Activated T-cell treated with anti-CD3 and anti-CD28 coated beads, Interleukin-2, amount 50 U/mL, for 24 hours (primary cell): ENCODE measurements around the gene NTHL1.
"Not testable (repeated sequence)": the region's sequence is repeated elsewhere in the genome, so short reads cannot be mapped to it uniquely, and the experiment has no call there.

Experiments used
- DNase-seq: peaks from one replicate; pipeline ENCODE4 v3.0.0-alpha.2; 2020
- H3K27ac Mint-ChIP-seq: 2 replicates; pipeline ENCODE4 v1.8.0; 2020; ENCODE audit warnings: mild to moderate bottlenecking, mixed read lengths
- H3K27me3 Mint-ChIP-seq: 2 replicates; pipeline ENCODE4 v1.8.0; 2020; ENCODE audit warnings: mixed read lengths
- H3K36me3 Mint-ChIP-seq: 2 replicates; pipeline ENCODE4 v1.8.0; 2020; ENCODE audit warnings: low read depth, mixed read lengths
- H3K4me1 Mint-ChIP-seq: 2 replicates; pipeline ENCODE4 v1.8.0; 2020; ENCODE audit warnings: low read depth, mixed read lengths
- H3K4me3 Mint-ChIP-seq: 2 replicates; pipeline ENCODE4 v1.8.0; 2020; ENCODE audit warnings: mild to moderate bottlenecking, moderate library complexity, mixed read lengths
- H3K9me3 Mint-ChIP-seq: 2 replicates; pipeline ENCODE4 v1.8.0; 2020; ENCODE audit warnings: mixed read lengths

Gene NTHL1

GRCh38 chr16:2035431-2036199 is 12.0 kb downstream of the NTHL1 start:
- Mint-ChIP-seq H3K4me3 (no peak overlapping the region), H3K36me3 (no peaks in the 10 kb centered on the region), H3K27me3 (no peaks in the 10 kb centered on the region), H3K9me3 (no peaks in the 10 kb centered on the region), H3K27ac (no peak overlapping the region), H3K4me1 (no peaks in the 10 kb centered on the region)
- no peak for DNase-seq

GRCh38 chr16:2034696-2035430 is 12.8 kb downstream of the NTHL1 start:
- H3K4me3 Mint-ChIP-seq, result no peak overlapping the region
- DNase-seq, result no peak
- no peaks in the 10 kb centered on the region for H3K36me3 Mint-ChIP-seq
- H3K4me1 Mint-ChIP-seq, result no peaks in the 10 kb centered on the region
- H3K27me3 Mint-ChIP-seq, result no peaks in the 10 kb centered on the region
- no peak overlapping the region for H3K27ac Mint-ChIP-seq
- H3K9me3 Mint-ChIP-seq, result no peaks in the 10 kb centered on the region

GRCh38 chr16:2033909-2034695 is 13.5 kb downstream of the NTHL1 start:
- not testable (repeated sequence) for H3K27me3 Mint-ChIP-seq, H3K4me3 Mint-ChIP-seq, H3K4me1 Mint-ChIP-seq, H3K36me3 Mint-ChIP-seq, H3K9me3 Mint-ChIP-seq, DNase-seq
- H3K27ac Mint-ChIP-seq, result peak overlapping the region; percentile 29

GRCh38 chr16:2033057-2033908 is 14.4 kb downstream of the NTHL1 start:
- Mint-ChIP-seq H3K4me1 (no peaks in the 10 kb centered on the region), H3K27ac (no peak overlapping the region)

GRCh38 chr16:2032285-2033056 is 15.2 kb downstream of the NTHL1 start:
- H3K27me3 Mint-ChIP-seq, result peaks cover 8% of the 10 kb centered on the region
- H3K4me3 Mint-ChIP-seq, result no peak overlapping the region
- no peaks in the 10 kb centered on the region for H3K9me3 Mint-ChIP-seq
- peak overlapping the region; percentile 50 for H3K27ac Mint-ChIP-seq
- peaks cover 3% of the 10 kb centered on the region for H3K4me1 Mint-ChIP-seq
- no peak for DNase-seq
- H3K36me3 Mint-ChIP-seq, result no peaks in the 10 kb centered on the region

More at GRCh38 chr16:2033057-2033908, 14.4 kb downstream of the NTHL1 start:
- Mint-ChIP-seq H3K4me3 (peak overlapping the region; percentile 27), H3K27me3 (no peaks in the 10 kb centered on the region), H3K9me3 (no peaks in the 10 kb centered on the region), H3K36me3 (no peaks in the 10 kb centered on the region)
- no peak for DNase-seq

GRCh38 chr16:2031081-2031577 is 16.5 kb downstream of the NTHL1 start:
- H3K4me3 Mint-ChIP-seq, result no peak overlapping the region

GRCh38 chr16:2030036-2030435 is 17.6 kb downstream of the NTHL1 start:
- Mint-ChIP-seq H3K4me1 (peaks cover 9% of the 10 kb centered on the region), H3K27me3 (peaks cover 15% of the 10 kb centered on the region), H3K36me3 (no peaks in the 10 kb centered on the region), H3K4me3 (no peak overlapping the region), H3K27ac (no peak overlapping the region), H3K9me3 (no peaks in the 10 kb centered on the region)
- no peak for DNase-seq

More at GRCh38 chr16:2031081-2031577, 16.5 kb downstream of the NTHL1 start:
- no peaks in the 10 kb centered on the region for H3K9me3 Mint-ChIP-seq
- no peak for DNase-seq
- no peaks in the 10 kb centered on the region for H3K36me3 Mint-ChIP-seq
- peaks cover 10% of the 10 kb centered on the region for H3K27me3 Mint-ChIP-seq
- no peak overlapping the region for H3K27ac Mint-ChIP-seq
- peaks cover 4% of the 10 kb centered on the region for H3K4me1 Mint-ChIP-seq

GRCh38 chr16:2029350-2029749 is 18.3 kb downstream of the NTHL1 start:
- Mint-ChIP-seq H3K27ac (no peak overlapping the region), H3K4me3 (no peak overlapping the region), H3K36me3 (no peaks in the 10 kb centered on the region), H3K27me3 (peaks cover 15% of the 10 kb centered on the region), H3K9me3 (no peaks in the 10 kb centered on the region), H3K4me1 (peaks cover 9% of the 10 kb centered on the region)
- no peak for DNase-seq

GRCh38 chr16:2028620-2029220 is 18.9 kb downstream of the NTHL1 start:
- H3K9me3 Mint-ChIP-seq, result no peaks in the 10 kb centered on the region
- no peaks in the 10 kb centered on the region for H3K36me3 Mint-ChIP-seq
- H3K27me3 Mint-ChIP-seq, result peaks cover 17% of the 10 kb centered on the region
- no peak for DNase-seq
- peaks cover 12% of the 10 kb centered on the region for H3K4me1 Mint-ChIP-seq
- no peak overlapping the region for H3K4me3 Mint-ChIP-seq
- no peak overlapping the region for H3K27ac Mint-ChIP-seq

- Mint-ChIP-seq H3K27me3 (peaks cover 17% of the 10 kb centered on the region), H3K4me3 (no peak overlapping the region), H3K4me1 (peaks cover 14% of the 10 kb centered on the region), H3K9me3 (no peaks in the 10 kb centered on the region), H3K27ac (no peak overlapping the region), H3K36me3 (no peaks in the 10 kb centered on the region)
- DNase-seq, result no peak
These were observed 19.5 kb downstream of the NTHL1 start for GRCh38 chr16:2028146-2028545.

- Mint-ChIP-seq H3K36me3 (no peaks in the 10 kb centered on the region), H3K4me3 (peak overlapping the region; percentile 60), H3K4me1 (peaks cover 21% of the 10 kb centered on the region), H3K9me3 (no peaks in the 10 kb centered on the region), H3K27me3 (peaks cover 25% of the 10 kb centered on the region), H3K27ac (no peak overlapping the region)
- DNase-seq, result peak; percentile 57
These were observed 20.3 kb downstream of the NTHL1 start for GRCh38 chr16:2027024-2028010.

GRCh38 chr16:2026461-2027023 is 21.1 kb downstream of the NTHL1 start, which contains the start of gene NHERF2:
Gene NHERF2, plus strand, starts transcription at chr16:2026902. Its CDS starts 104 bp downstream, at chr16:2027006.
- DNase-seq, result peak; percentile 51
- Mint-ChIP-seq H3K27me3 (peaks cover 33% of the 10 kb centered on the region), H3K4me1 (peaks cover 21% of the 10 kb centered on the region), H3K4me3 (peak within 1 kb of the TSS; percentile 60), H3K9me3 (no peaks in the 10 kb centered on the region), H3K36me3 (no peaks in the 10 kb centered on the region), H3K27ac (no peak within 1 kb of the TSS)
